Activated effector memory CD4-positive, alpha-beta T cell treated with anti-CD3 and anti-CD28 coated beads, Interleukin-2, amount 50 U/mL, for 16 hours (primary cell): Measurements from ENCODE around the gene EVPL.
"Not testable (repeated sequence)": the region's sequence is repeated elsewhere in the genome, so short reads cannot be mapped to it uniquely, and the experiment has no call there.

Experiments used
- DNase-seq: peaks from one replicate; pipeline ENCODE4 v3.0.0-alpha.2; 2020

The EVPL gene

GRCh38 chr17:76048025-76048605 lies 21.0 kb upstream of the EVPL start:
- no peak for DNase-seq

GRCh38 chr17:76046064-76046463 lies 19.0 kb upstream of the EVPL start:
- DNase-seq = no peak

- not testable (repeated sequence) for DNase-seq
Observed at GRCh38 chr17:76044475-76045007, 17.4 kb upstream of the EVPL start.

GRCh38 chr17:76042868-76043267 lies 15.8 kb upstream of the EVPL start:
- DNase-seq = not testable (repeated sequence)

GRCh38 chr17:76040376-76040775 lies 13.3 kb upstream of the EVPL start:
- no peak for DNase-seq

GRCh38 chr17:76039121-76039520 lies 12.0 kb upstream of the EVPL start:
- DNase-seq = no peak

- no peak for DNase-seq
Observed at GRCh38 chr17:76038050-76038449, 10.9 kb upstream of the EVPL start.

- DNase-seq = no peak
Observed at GRCh38 chr17:76036497-76037261, 9.6 kb upstream of the EVPL start.

- DNase-seq = no peak
Observed at GRCh38 chr17:76034428-76035350, 7.6 kb upstream of the EVPL start.

- no peak for DNase-seq
Observed at GRCh38 chr17:76033139-76033538, 6.0 kb upstream of the EVPL start.

- DNase-seq = no peak
Observed at GRCh38 chr17:76032780-76033108, 5.6 kb upstream of the EVPL start.

GRCh38 chr17:76032073-76032779 lies 5.1 kb upstream of the EVPL start:
- DNase-seq = no peak

GRCh38 chr17:76026714-76027158 lies 370 bp downstream of the EVPL start:
- DNase-seq = no peak

GRCh38 chr17:76025294-76025693 lies 1.8 kb downstream of the EVPL start:
- DNase-seq = no peak

GRCh38 chr17:76024353-76024752 lies 2.8 kb downstream of the EVPL start:
- DNase-seq = no peak

- no peak for DNase-seq
Observed at GRCh38 chr17:76023900-76024237, 3.2 kb downstream of the EVPL start.

- DNase-seq = no peak
Observed at GRCh38 chr17:76022973-76023899, 3.9 kb downstream of the EVPL start.

GRCh38 chr17:76022285-76022684 lies 4.8 kb downstream of the EVPL start:
- no peak for DNase-seq

- no peak for DNase-seq
Observed at GRCh38 chr17:76019833-76020467, 7.2 kb downstream of the EVPL start.

- no peak for DNase-seq
Observed at GRCh38 chr17:76018801-76019200, 8.3 kb downstream of the EVPL start.

- no peak for DNase-seq
Observed at GRCh38 chr17:76018340-76018680, 8.8 kb downstream of the EVPL start.
